Left ventricle myocardium inferior (tissue), 1 donor: ENCODE measurements around the gene RAPGEF1. TPM values are rescaled to one million over a fixed set of nuclear protein-coding genes. Genes with fewer than 3 reads are reported as not detected.

Source experiments
- total RNA-seq: library from RNA; stranded (reverse); fragmentation: NEBNext Ultra II Directional; extraction: Animal tissue kit (Norgen Biotek cat#: 25700); gene quantifications from one replicate; pipeline ENCODE4 v1.2.1, GENCODE V29; 2021
- donor health status: DM: no; HTN: yes; CAD: no; lungs with severe emphysema.

RAPGEF1 gene
- total RNA-seq, 1 donor from 2014 or later = 95.9 TPM

Other genes starting within 250 kb of the RAPGEF1 start
- 19.3 TPM for gene POMT1, start 237.2 kb downstream of the RAPGEF1 start, total RNA-seq
- gene UCK1, start 208.8 kb downstream of the RAPGEF1 start, total RNA-seq = 23.0 TPM
- not detected for gene PRRT1B, start 194.6 kb downstream of the RAPGEF1 start, total RNA-seq